Measurements from ENCODE around the gene C22orf39.

DNA sequence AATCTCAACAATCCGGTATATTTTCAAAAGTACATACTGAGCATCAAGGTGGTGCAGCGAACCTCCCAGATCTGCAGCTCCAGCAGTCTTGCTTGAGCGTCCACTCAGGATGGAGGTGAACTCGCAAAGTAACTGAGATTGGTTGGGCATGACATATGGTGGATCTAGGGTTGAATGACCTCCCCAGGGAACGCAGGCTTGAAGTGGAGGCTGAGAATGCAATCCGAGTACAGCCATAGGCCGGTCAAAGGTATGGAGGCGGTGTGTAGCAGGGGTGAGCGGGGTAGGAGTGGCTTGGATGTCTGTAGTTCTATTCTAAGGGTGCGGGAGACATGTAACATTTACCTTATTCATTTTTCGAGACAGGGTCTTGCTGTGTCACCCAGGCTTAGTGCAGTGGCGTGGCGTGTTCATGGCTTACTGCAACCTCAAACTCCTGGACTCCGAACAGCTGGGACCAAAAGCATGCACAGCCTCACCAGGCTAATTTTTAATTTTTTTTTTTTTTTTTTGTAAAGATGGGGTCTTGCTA is 631 bp upstream of the C22orf39 start:
- TF ChIP-seq, protein P1, sequence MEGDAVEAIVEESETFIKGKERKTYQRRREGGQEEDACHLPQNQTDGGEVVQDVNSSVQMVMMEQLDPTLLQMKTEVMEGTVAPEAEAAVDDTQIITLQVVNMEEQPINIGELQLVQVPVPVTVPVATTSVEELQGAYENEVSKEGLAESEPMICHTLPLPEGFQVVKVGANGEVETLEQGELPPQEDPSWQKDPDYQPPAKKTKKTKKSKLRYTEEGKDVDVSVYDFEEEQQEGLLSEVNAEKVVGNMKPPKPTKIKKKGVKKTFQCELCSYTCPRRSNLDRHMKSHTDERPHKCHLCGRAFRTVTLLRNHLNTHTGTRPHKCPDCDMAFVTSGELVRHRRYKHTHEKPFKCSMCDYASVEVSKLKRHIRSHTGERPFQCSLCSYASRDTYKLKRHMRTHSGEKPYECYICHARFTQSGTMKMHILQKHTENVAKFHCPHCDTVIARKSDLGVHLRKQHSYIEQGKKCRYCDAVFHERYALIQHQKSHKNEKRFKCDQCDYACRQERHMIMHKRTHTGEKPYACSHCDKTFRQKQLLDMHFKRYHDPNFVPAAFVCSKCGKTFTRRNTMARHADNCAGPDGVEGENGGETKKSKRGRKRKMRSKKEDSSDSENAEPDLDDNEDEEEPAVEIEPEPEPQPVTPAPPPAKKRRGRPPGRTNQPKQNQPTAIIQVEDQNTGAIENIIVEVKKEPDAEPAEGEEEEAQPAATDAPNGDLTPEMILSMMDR (IDR thresholded peaks at IDR 0.05) = no peak
- no peak for TF ChIP-seq POLR2A (IDR thresholded peaks at IDR 0.05)
